ENCODE measurements around the gene LARGE2.
"Not testable (repeated sequence)": the region's sequence is repeated elsewhere in the genome, so short reads cannot be mapped to it uniquely, and the experiment has no call there.

LARGE2 gene

GRCh38 chr11:45896422-45896984 lies 26.0 kb upstream of the LARGE2 start:
- DNase-seq: no peak

GRCh38 chr11:45897556-45897955 lies 24.9 kb upstream of the LARGE2 start:
- DNase-seq: no peak

GRCh38 chr11:45899086-45899447 lies 23.4 kb upstream of the LARGE2 start:
- DNase-seq: no peak

- peak; percentile 28 for DNase-seq
Measured at GRCh38 chr11:45899448-45900174, 22.8 kb upstream of the LARGE2 start.

- DNase-seq: not testable (repeated sequence)
Measured at GRCh38 chr11:45900175-45900800, 22.2 kb upstream of the LARGE2 start.

- DNase-seq: no peak
Measured at GRCh38 chr11:45900916-45901617, 21.4 kb upstream of the LARGE2 start.

GRCh38 chr11:45901626-45902025 lies 20.8 kb upstream of the LARGE2 start:
- no peak for DNase-seq

GRCh38 chr11:45902452-45903380 lies 19.7 kb upstream of the LARGE2 start:
- DNase-seq: no peak

GRCh38 chr11:45904309-45904915 lies 18.0 kb upstream of the LARGE2 start:
- DNase-seq: no peak

- no peak for DNase-seq
Measured at GRCh38 chr11:45905095-45905494, 17.4 kb upstream of the LARGE2 start.

- not testable (repeated sequence) for DNase-seq
Measured at GRCh38 chr11:45905576-45905975, 16.9 kb upstream of the LARGE2 start.

GRCh38 chr11:45906096-45906682 lies 16.3 kb upstream of the LARGE2 start:
- no peak for DNase-seq

GRCh38 chr11:45906965-45907611 lies 15.4 kb upstream of the LARGE2 start, which contains the start of gene FREY1:
FREY1 (minus strand) TSS chr11:45907271; CDS start chr11:45907245, 26 bp downstream.
- DNase-seq: peak; percentile 7

GRCh38 chr11:45907911-45908370 lies 14.5 kb upstream of the LARGE2 start:
- DNase-seq: no peak

GRCh38 chr11:45909594-45910475 lies 12.6 kb upstream of the LARGE2 start:
- DNase-seq: no peak

GRCh38 chr11:45910623-45911022 lies 11.8 kb upstream of the LARGE2 start:
- DNase-seq: no peak

- DNase-seq: no peak
Measured at GRCh38 chr11:45913514-45913913, 8.9 kb upstream of the LARGE2 start.

- no peak for DNase-seq
Measured at GRCh38 chr11:45913942-45914635, 8.4 kb upstream of the LARGE2 start.

- no peak for DNase-seq
Measured at GRCh38 chr11:45915446-45915845, 7.0 kb upstream of the LARGE2 start.

All from MV-4-11 (cell line).